Measurements from ENCODE around the gene ITGAV.

The ITGAV gene

DNA sequence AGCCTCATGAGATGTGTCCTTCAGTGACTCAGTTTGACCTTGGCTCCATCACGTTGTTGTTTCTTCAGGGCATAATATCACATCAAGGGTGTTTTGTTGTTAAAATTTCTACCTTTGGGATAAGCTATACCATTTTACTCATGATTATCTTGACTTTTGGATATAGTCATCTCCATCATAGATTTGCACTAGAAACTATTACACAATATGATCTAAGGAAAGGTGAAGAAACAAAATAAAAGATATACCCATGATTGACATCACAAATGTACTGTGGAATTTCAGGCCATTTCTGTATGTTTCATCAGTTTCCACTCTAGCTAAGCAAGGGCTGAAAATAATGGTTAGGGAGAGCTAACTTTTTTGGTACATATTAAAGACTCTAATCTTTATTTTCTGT lies 79.3 kb downstream of the ITGAV start:
- DNase-seq (ENCODE audit: low read depth in 2 of 2) = no peak

DNA sequence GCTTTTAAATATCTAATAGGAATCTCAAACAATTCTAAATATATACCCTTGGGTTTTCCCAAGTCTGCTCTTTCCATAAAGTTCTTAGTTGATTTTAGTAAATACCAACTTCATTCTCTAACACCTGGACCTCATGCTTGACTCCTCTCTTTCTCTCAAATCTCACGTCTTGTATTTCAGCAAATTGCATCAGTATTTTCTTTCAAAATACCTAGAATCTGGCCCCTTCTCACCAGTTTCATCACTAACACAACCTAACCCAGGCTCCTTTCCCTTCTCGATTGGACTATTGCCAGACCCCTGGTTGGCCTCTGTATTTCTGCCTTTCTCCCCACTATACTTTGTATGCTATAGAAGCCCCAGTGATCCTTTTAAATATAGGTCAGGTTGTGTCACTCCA lies 81.0 kb downstream of the ITGAV start:
- DNase-seq (ENCODE audit: low read depth in 2 of 2) = no peak

DNA sequence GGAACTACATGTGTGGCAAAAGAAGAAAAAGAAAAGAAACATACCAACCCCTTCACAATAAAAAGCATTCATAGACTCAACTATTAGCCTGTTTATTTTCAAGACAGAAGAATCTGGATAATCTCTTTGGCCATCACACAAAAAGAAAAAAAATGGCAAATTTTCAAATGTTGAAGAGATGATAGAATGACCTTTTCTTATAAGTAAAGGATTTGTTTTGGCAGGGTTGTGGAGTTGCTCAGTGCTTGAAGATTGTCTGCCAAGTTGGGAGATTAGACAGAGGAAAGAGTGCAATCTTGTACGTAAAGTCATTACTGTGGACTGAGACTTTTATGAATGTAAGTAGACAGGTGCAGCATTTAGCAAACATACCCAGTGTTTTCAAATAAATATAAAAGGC lies 85.5 kb downstream of the ITGAV start:
- no peak for DNase-seq (ENCODE audit: low read depth in 2 of 2)

DNA sequence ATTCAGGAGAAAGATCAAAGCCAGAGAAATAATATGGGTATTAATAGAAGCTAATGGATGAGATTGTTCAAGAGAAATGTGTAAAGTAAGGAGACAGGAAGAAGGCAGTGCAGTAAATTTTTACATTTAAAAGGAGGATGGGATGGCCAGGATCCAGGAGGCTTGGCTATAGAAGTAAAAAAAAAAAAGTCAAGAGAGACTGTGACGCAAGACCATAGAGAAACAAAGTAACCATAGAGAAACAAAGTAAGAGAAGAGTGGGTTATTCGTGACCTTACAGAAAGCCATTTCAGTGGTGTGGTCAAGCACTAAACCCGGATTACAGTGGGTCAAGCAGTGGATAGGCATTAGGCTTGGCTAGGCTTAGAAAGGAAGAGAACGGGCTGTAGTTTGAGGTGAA lies 93.5 kb downstream of the ITGAV start:
- no peak for DNase-seq (ENCODE audit: low read depth in 2 of 2)

DNA sequence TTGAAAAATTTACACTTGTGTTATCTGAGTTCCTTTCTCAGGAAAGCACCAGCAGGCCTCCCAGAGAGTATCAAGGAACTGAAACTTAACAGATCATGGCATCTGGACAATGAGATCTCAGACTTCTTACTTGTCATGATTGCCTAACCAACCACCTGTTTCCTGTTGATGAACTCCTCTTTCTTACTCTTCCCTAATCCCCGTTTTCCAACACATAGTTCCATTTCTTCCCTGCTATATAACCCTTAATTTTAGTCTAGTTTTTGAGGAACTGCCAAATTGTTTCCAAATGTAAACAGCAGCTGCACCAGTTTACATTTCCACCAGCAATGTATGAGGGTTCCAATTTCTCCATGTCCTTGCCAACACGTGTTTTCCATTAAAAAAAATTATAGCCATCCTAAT lies 98.0 kb downstream of the ITGAV start:
- DNase-seq (ENCODE audit: low read depth in 2 of 2) = peak in 1 of 2 experiments; percentile 23

DNA sequence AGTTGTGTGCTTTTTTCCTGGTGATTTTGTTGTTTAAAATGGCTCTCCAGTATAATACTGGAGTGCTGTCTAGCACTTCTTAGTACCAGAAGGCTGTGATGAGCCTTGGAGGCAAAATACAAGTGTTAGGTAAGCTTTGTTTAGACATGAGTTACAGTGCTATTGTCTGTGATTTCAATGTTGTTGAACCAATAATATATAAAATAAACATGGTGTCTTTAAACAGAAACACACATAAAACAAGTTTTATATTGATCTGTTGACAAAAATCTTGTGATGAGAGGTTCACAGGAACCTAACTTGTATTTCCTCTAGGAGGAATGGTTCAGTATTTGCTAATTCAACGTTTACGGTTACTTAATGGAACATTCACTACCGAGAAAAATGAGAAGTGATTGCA lies 99.0 kb downstream of the ITGAV start:
- no peak for DNase-seq (ENCODE audit: low read depth in 2 of 2)

DNA sequence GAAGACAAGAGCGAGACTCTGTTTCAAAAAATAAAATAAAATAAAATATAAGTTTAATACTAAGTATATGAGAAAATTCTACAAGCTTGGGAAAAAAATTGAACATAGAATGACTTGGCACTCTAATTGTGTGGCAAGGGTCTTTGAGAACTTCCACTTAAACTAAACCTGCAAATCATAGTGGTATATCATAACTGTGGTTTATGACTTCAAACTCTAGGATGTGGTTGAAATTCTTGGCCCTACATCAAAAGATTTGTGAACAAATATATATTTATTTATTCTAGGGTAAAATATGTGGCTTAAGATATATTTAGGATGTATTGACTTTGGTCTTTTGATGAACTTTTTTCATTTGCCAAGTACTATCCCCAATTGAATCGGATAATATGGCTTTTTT lies 100.9 kb downstream of the ITGAV start:
- DNase-seq (ENCODE audit: low read depth in 2 of 2) = no peak

DNA sequence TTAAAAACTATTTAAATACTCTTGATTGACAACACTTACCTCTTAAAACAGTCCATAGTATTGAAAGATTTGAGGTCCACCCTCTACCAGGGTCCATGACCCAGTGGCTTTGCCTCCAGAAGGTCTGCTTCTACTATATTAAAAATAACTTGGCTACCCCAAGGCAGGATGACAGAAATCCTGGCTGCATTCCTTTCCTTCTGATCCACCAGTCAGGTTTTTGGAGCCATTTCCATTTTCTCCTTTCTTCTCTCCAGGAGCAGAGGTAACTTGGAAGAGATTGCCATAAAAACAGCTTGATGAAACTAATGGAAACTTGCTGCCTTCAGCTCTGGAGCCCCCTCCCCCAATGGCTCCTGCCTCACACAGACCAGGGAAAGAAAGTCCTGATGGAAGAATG lies 101.4 kb downstream of the ITGAV start:
- DNase-seq (ENCODE audit: low read depth in 2 of 2) = no peak

DNA sequence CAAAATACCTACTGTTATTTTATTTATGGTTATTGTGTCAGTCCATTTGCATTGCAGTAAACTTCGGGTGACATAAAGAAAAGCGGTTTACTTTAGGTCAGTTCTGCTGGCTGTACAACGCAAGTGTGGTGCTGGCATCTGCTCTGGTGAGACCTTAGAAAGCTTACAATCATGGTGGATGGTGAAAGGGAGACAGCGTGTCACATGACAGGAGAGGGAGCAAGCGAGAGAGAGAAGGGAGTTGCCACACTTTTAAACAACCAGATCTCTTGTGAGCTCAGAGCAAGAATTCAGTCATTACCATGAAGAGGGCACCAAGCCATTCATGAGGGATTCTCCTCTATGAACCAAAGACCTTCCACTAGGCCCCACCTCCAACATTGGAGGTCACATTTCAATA lies 102.0 kb downstream of the ITGAV start:
- no peak for DNase-seq (ENCODE audit: low read depth in 2 of 2)

DNA sequence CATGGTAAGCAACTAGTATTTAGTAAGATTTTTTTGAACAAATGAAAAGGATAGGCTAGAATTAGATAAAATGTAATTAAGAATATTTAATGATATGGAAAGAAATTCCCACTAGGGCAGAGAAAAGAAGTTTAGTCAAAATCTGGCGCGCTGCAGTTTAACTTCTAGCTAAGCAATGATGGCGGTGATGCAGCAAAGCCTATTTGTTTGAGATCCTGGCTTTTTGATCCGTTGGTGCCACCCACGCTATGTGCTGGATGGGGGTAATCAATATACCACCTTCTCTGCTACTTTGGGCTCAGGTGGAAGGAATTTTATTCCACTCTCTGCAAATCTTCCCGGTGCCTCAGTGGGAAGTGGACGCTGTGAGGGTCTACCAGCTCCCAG lies 103.6 kb downstream of the ITGAV start:
- DNase-seq (ENCODE audit: low read depth in 2 of 2) = no peak

DNA sequence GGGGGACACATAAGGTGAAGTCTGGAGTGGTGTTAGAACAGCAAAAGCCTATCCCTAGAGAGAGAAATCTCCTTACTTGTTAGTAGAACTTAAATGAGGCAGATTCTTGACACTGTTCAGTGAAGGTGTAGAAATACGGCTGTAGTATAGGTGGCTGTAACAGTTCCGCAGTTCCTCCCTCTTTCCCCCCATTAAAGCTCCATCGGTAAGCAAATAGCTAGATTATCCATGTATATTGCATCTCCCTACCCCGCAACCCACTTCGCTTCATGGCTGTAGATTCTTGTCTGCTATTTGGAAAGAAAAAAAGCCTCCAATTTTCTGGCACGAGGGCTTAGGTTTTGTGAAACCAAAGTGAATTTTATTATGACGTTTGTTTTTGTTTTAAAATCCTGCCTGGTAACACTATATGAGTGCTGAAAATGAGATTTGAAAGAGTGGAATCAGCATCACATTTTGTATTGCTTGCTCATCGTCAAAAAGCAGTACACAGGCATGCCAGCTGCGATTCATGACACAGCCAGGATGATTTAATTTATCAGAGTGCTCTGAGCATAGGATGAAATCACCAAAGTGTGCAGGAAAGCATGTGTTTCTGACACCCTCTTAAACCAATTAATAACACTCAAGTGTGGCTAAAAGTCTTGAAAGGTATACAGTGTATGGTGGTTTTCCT lies 105.4 kb downstream of the ITGAV start:
- peak in 1 of 2 experiments; percentile 22 for DNase-seq (ENCODE audit: low read depth in 2 of 2)

DNA sequence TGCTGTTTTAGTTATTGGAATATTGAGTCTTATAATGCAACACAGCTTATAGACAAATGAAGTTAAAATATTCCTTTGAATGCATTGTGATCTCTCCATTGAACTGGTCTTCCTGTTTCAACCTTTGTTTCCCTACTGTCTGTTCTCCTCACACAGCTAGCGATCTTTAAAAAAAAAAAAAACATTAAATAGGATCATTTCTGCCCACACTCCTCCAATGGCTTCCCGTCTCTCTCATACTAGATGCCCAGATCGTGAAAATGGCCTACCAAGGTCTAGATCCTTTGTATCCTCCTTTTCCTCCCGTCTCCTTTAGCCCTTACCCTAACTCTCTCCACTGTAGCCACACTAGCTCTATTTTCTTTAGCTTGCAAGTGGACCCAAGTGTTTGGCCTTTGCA lies 106.4 kb downstream of the ITGAV start:
- no peak for DNase-seq (ENCODE audit: low read depth in 2 of 2)

DNA sequence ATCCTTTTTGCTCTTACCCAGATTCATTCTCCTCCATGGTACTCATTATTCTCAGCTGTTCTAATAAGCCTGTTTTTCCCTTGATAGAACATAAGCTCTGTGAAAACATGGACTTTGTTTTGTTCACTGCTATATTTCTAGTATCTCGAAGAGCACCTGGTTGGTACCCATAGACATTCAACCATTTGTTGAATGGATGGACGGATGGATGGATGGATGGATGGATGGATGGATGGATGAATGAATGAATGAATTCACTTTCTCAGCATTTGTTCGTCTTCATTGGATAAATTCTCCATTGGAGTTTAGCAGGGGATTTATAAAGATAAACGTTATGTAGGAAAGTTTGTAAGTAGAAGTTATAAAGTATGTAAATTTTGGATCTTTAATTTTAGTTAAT lies 106.9 kb downstream of the ITGAV start:
- DNase-seq (ENCODE audit: low read depth in 2 of 2) = no peak

DNA sequence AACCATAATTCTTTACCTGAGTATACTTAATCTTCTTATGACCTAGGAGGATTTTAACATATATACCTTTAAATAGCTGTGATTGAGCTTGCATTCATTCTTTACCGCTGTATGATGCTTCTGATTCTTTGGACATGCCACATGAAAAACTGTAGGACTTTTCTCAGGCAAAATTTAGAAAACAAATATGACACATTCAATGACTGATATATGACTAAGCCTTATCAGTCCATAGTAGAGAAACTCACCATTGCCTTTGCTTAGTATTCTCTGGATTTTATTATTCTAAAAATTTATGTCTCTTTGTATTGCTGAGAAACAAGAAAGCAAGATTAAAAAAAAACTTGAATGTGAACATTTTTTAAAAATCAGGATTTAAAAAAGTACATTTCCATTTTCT lies 107.7 kb downstream of the ITGAV start:
- DNase-seq (ENCODE audit: low read depth in 2 of 2) = no peak

DNA sequence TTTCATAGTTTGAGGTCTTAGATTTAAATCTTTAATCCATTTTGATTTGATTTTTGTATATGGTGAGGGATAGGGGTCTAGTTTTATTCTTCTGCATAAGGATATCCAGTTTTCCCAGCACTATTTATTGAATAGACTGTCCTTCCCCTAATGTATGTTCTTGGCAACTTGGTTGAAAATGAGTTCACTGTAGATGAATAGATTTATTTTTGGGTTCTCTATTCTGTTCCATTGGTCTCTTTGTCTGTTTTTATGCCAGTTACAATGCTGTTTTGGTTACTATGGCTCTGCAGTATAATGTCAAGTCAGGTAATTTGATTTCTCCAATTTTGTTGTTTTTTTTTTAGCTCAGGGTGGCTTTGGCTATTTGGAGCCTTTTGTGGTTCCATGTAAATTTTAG lies 109.9 kb downstream of the ITGAV start:
- no peak for DNase-seq (ENCODE audit: low read depth in 2 of 2)

DNA sequence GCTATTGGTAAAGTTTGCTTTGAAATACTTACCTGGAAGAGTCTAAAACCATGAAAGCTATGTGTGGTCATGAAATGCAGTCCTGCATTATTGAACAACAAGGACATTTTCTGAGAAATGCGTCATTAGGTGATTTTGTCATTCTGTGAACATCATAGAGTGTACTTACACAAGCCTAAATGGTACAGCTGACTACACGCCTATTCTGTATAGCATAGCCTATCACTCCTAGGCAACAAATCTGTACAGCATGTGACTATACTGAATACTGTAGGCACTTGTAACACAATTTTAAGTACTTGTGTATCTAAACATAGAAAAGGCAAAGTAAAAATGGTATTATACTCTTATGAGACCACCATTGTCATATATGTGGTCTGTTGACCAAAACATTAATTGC lies 112.2 kb downstream of the ITGAV start:
- DNase-seq (ENCODE audit: low read depth in 2 of 2) = no peak

DNA sequence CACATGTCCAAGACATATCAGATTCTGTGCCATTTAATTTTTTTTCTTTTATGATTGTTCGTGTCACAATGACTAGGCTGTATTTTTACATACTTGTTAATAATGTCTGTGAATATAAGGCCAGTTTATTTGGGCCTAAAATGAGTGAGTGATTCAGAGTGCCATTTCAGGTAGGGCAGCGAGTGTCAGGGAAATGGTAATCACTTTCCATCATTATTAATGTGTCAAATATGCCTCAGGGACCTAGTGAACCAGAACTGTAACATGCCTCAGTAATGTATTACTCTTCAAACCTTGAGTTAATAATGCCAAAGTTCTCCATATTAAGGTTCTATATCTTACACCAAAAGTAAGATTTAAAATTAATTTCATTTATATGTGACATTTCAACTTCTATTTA lies 112.6 kb downstream of the ITGAV start:
- no peak for DNase-seq (ENCODE audit: low read depth in 2 of 2)

DNA sequence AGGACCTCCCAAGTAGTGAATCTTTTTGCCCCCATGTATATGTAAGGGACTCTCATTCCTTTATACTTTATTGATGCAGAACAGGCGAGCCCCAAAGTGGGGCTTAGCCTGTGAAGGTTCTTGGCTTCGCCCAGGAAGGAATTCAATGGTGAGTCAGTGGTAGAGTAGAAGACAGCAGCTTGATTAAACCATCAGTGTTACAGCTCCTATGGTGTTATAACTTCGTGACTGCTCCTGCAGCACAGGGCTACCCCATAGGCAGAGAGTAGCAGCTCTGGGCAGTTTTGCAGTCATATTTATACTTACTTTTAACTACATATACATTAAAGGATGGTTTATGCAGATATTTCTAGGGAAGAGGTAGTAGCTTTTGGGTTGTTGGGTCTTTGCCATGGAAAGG lies 115.0 kb downstream of the ITGAV start:
- no peak for DNase-seq (ENCODE audit: low read depth in 2 of 2)

DNA sequence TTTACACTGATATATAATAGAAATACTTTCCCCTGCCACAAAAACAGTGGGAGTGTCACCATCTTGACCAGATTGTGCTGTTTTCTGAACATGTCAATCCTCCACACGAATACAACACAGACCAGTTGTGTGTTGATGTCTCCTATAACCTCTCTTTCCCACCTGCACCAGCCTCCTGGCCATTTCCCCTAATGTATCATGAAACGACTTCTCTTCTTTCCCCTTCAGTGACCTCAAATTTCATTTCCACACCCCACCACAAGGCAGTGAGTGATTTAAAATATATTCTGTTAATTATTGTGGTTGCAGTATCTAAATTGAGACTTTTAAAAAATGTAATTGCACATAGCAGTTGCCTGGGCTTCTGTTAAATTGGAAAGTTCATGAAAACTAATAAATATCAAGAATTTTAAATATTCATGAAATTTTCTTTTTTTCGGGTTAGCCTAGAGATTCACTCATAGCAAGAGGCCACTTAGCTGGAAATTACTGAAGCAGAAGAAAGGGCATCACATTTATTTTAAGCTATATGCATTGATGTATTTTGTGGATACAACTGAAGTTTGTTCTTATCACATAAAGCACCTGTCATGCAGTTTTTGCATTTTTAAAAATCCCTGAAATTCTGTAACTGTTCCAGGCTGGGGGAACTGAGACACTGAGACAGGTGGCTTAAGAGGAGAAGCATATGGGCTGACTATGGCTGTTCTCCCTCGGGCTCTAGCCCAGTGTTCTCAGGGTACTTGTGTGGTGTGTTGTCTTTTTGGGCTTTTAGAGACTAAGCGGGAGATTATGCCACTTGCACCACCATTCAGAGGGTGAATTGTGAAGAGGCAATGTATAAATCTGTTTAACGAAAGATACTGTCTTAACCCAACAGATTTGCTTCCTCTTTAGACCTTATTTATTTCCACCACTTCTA lies 119.9 kb downstream of the ITGAV start:
- DNase-seq (ENCODE audit: low read depth in 2 of 2) = no peak

DNA sequence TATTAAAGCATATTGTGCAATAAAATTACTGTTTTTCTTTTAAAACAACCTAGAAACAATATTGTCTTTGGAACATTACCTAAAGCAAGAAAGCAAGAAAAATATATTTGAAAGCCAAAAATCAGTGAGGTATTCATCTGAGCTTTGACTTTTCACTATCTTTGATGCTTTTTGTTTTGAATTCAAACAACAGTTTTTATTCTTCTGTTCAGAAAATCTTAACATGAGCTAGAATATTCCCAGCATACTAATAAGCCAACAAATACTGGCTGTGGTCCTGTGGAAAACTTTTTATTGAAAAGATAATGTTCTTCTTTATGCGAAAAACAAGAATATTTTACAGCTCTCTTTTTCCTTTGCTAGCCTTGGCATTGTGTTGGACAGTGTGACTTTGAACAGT lies 123.8 kb downstream of the ITGAV start:
- no peak for DNase-seq (ENCODE audit: low read depth in 2 of 2)

DNA sequence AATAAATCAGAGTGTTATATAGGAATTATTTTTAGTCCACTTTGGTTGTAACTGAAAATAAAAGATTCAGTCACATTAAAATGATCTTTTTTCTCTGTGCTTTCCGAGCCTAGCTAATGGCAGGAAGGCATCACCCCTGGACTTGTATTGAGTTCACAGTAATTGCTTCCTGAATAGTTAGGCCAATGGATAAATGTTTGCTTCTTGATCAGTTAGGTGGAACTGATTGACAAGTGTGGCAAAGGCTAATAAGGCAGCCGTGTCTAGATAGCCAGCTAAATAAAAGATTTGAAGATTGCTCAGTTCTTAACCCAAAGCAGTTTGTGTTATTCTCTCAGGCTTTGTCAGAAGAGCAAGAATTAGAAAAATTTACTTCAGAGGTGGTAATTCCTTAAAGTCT lies 124.8 kb downstream of the ITGAV start:
- no peak for DNase-seq (ENCODE audit: low read depth in 2 of 2)

DNA sequence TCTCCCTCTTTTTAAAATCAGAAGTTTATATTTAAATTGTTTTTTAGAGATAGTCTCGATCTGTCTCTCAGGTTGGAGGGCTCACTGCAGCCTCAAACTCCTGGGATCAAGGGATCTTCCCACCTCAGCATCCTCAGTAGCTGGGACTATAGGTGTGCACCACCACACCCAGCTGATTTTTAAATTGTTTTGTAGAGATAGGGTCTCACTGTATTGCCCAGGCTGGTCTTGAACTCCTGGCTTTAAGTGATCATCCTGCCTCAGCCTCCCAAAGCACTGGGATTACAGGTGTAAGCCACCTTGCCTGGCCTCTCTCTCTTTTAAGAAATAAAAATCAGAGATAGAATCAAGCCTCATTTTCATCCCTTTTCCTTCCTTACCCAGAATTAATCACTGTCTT lies 126.1 kb downstream of the ITGAV start:
- no peak for DNase-seq (ENCODE audit: low read depth in 2 of 2)

DNA sequence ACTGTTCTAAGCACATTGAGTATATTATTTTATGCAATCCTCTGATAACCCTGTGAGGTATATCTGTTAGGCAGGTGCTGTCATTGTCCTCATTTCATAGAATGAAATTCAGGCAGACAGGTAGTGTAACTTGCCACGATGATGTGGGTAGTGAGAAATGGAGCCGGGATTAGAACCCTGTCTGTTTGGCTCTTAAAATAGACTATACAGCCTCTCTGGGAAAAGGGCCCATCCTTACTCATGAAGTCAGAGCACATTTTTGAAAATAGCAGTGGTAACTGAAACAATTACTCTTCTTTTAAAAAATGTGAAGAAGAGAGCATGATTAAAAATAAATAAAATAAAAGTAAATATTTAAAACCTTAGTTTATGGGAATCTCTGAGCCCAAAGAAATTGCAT lies 127.0 kb downstream of the ITGAV start:
- DNase-seq (ENCODE audit: low read depth in 2 of 2) = no peak
